ENCODE measurements around the gene RPP25.
"Not testable (repeated sequence)": the region's sequence is repeated elsewhere in the genome, so short reads cannot be mapped to it uniquely, and the experiment has no call there.

The RPP25 gene

DNA sequence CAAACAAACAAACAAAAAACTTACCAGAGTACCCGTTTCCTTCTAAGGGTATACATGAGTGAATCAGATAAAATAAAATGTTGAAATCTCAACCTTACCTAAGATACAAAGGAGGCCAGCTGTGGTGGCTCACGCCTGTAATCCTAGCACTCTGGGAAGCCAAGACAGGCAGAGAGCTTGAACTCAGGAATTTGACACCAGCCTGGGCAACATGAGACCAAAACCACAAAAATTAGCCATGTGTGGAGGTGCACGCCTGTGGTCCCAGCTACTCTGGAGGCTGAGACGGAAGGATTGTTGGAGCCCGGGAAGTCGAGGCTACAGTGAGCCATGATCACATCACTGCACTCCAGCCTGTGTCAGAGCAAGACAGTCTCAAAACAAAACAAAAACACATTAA, 38.9 kb downstream of the RPP25 start:
- no peak for DNase-seq (ENCODE audit: low read depth)

DNA sequence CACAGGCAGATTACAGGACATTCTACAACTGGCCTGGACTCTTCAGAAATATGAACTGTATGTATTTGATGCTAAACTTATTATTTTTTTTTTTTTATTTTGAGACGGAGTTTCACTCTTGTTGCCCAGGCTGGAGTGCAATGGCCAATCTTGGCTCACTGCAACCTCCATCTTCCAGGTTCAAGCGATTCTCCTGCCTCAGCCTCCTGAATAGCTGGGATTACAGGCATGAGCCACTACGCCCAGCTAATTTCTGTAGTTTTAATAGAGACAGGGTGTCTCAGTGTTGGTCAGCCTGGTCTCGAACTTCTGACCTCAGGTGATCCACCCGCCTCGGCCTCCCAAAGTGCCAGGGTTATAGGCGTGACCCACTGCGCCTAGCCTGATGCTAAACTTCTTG, 42.8 kb downstream of the RPP25 start:
- DNase-seq (ENCODE audit: low read depth) = not testable (repeated sequence)

- no peak for DNase-seq (ENCODE audit: low read depth)
These were observed 43.5 kb downstream of the RPP25 start for GRCh38 chr15:74913041-74913440.

DNA sequence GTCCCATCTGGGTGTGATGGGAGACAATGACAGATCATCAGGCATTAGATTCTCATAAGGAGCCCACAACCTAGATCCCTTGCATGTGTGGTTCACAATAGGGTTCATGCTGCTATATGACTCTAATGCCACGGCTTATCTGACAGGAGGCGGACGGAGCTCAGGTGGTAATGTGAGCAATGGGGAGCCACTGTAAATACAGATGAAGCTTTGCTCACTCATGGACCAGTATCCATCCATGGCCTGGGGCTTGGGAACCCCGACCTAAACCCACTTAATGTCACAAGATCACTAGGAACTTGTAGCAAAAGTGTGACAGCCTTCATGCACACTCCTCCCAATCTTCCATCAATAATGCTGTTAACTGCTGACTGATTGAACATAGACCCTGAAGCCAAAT, 47.9 kb downstream of the RPP25 start:
- DNase-seq (ENCODE audit: low read depth) = no peak

DNA sequence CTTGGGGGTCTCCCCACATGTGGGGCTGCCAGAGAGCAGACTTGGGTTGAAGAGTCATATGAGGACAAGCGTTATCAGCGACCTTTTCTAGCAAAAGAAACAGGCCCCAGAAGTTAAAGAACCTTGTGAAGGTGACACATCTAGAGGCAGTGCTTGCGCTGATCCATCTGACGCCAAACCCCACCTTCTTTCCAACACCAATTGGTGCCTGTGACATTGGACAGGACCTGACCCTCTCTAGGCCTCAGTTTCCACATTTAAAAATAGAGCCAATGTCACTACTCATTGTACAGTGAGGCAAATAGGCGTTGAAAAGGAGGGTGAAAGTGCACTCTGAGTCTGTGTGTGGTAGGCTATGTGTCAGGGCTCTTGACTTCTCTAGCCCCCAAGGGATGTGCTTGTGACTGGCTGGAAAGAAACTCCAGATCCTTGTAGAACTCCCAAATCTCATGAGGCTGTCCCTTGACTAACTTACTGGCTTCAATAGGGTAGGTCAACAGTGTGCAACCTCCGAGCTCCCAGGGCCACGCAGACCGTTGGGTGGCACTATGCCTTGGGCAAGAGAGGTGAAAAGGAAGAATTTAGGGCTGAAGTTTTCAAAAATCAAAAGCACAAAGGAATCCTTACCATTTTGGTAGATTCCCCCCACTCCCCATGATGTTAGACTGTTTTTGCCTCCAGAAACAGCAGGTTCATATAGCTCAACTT, 49.3 kb downstream of the RPP25 start:
- DNase-seq (ENCODE audit: low read depth) = no peak

GRCh38 chr15:74906450-74907162, 50.0 kb downstream of the RPP25 start, which contains the start of gene FAM219B:
TSS of gene FAM219B (minus strand) at chr15:74906851. CDS start at chr15:74906800, 51 bp downstream.
- peak; percentile 64 for DNase-seq (ENCODE audit: low read depth)

- peak; percentile 4 for DNase-seq (ENCODE audit: low read depth)
These were observed 50.5 kb downstream of the RPP25 start for GRCh38 chr15:74906067-74906449.
